Hepatocyte (in vitro differentiated cells): Measurements from ENCODE around the gene QRSL1. TPM values are rescaled to one million over a fixed set of nuclear protein-coding genes. Genes with fewer than 3 reads are reported as not detected.

Source experiments
- DNase-seq: peaks from one replicate; pipeline ENCODE4 v3.0.0-alpha.2; 2016; ENCODE audit warnings: low spot score
- H2AFZ ChIP-seq: fragments of 200-600 bp; sonication (generic); 2 replicates; pipeline ENCODE4 v1.6.0; 2016; ENCODE audit warnings: antibody characterized with exemption, mild to moderate bottlenecking
- H3K27ac ChIP-seq: fragments of 200-600 bp; sonication (generic); 2 replicates; pipeline ENCODE4 v1.5.1; 2016; ENCODE audit warnings: mild to moderate bottlenecking
- H3K27me3 ChIP-seq: fragments of 200-600 bp; sonication (generic); 2 replicates; pipeline ENCODE4 v1.6.1; 2016
- H3K36me3 ChIP-seq: fragments of 200-600 bp; sonication (generic); replicated peaks from 2 replicates; pipeline ENCODE4 v1.5.1; 2016; ENCODE audit warnings: low read depth; ENCODE audit not compliant: insufficient read depth
- H3K4me1 ChIP-seq: fragments of 200-600 bp; sonication (generic); 2 replicates; pipeline ENCODE4 v1.5.1; 2016; ENCODE audit warnings: mild to moderate bottlenecking, moderate library complexity; ENCODE audit not compliant: insufficient read depth
- H3K4me2 ChIP-seq: fragments of 200-600 bp; sonication (generic); 2 replicates; pipeline ENCODE4 v1.6.0; 2016
- H3K4me3 ChIP-seq: fragments of 200-600 bp; sonication (generic); 2 replicates; pipeline ENCODE4 v1.5.1; 2016; ENCODE audit warnings: mild to moderate bottlenecking
- H3K79me2 ChIP-seq: fragments of 200-600 bp; sonication (generic); 2 replicates; pipeline ENCODE4 v1.6.0; 2017; ENCODE audit warnings: mild to moderate bottlenecking
- H3K9me2 ChIP-seq: fragments of 200-600 bp; sonication (generic); replicated peaks from 2 replicates; pipeline ENCODE4 v1.6.0; 2017; ENCODE audit warnings: mild to moderate bottlenecking; ENCODE audit not compliant: insufficient read depth
- H3K9me3 ChIP-seq: fragments of 200-600 bp; sonication (generic); 2 replicates; pipeline ENCODE4 v1.5.1; 2016; ENCODE audit warnings: low read depth, mild to moderate bottlenecking
- H4K20me1 ChIP-seq: fragments of 200-600 bp; sonication (generic); 2 replicates; pipeline ENCODE4 v1.6.0; 2016; ENCODE audit warnings: mild to moderate bottlenecking; ENCODE audit not compliant: insufficient read depth, poor library complexity, severe bottlenecking
- CTCF ChIP-seq: fragments of 200-600 bp; sonication (generic); IDR thresholded peaks from 2 replicates; pipeline ENCODE4 v1.5.1; 2016; ENCODE audit warnings: antibody characterized with exemption, mild to moderate bottlenecking; ENCODE audit not compliant: poor library complexity
- EZH2 ChIP-seq: fragments of 200-600 bp; sonication (generic); IDR thresholded peaks from 2 replicates; pipeline ENCODE4 v1.6.1; 2016; ENCODE audit warnings: antibody characterized with exemption, mild to moderate bottlenecking, borderline replicate concordance
- EZH2phosphoT487 ChIP-seq: fragments of 200-600 bp; sonication (generic); IDR thresholded peaks from one replicate; pipeline ENCODE4 v1.6.1; 2018; ENCODE audit warnings: antibody characterized with exemption, mild to moderate bottlenecking, low read depth, moderate library complexity; ENCODE audit not compliant: unreplicated experiment, severe bottlenecking
- WGBS: methylation state at CpG from one replicate; pipeline ENCODE4 v1.1.6; 2016; ENCODE audit warnings: low lambda C conversion rate; ENCODE audit errors: missing lambda C conversion rate; 5-methylcytosine and 5-hydroxymethylcytosine counted together
- polyA plus RNA-seq: library from polyadenylated mRNA; unstranded; fragments of >200 nt; fragmentation: Nextera tagmentation; extraction: Ambion mirVana; gene quantifications from 2 replicates; pipeline ENCODE4 v1.2.1, GENCODE V29; 2016
- total RNA-seq: library from RNA; depleted of rRNA; stranded (reverse); fragments of >200 nt; gene quantifications from 2 replicates; pipeline ENCODE4 v1.2.3, GENCODE V29; 2014

The QRSL1 gene
- total and polyA plus RNA-seq, 2 experiments from 2014 or later: 9.9 to 13.6 TPM

GRCh38 chr6:106688177-106688951 lies 59.0 kb downstream of the QRSL1 start:
- 85% methylated on average over 6 of the region's 6 CpGs for WGBS
- DNase-seq: no peak
- Histone ChIP-seq H3K4me1 (no peaks in the 10 kb centered on the region), H2AFZ (no peak overlapping the region), H3K9me2 (no peaks in the 10 kb centered on the region), H3K36me3 (no peaks in the 10 kb centered on the region), H4K20me1 (no peaks in the 10 kb centered on the region), H3K27ac (no peak overlapping the region), H3K4me3 (no peak overlapping the region), H3K4me2 (no peak overlapping the region), H3K9me3 (no peaks in the 10 kb centered on the region), H3K79me2 (no peaks in the 10 kb centered on the region), H3K27me3 (no peaks in the 10 kb centered on the region)
- TF ChIP-seq EZH2 (no peak), EZH2phosphoT487 (no peak), CTCF (no peak)

- H3K9me2 ChIP-seq: no peaks in the 10 kb centered on the region
- TF ChIP-seq CTCF (no peak), EZH2 (no peak), EZH2phosphoT487 (no peak)
- H4K20me1 ChIP-seq: no peaks in the 10 kb centered on the region
- no peak overlapping the region for H3K4me3 ChIP-seq
- H3K27ac ChIP-seq: no peak overlapping the region
- H3K9me3 ChIP-seq: no peaks in the 10 kb centered on the region
- DNase-seq: peak; percentile 23
- no peaks in the 10 kb centered on the region for H3K79me2 ChIP-seq
- 45% methylated on average over 6 of the region's 6 CpGs for WGBS
- H3K36me3 ChIP-seq: no peaks in the 10 kb centered on the region
- no peaks in the 10 kb centered on the region for H3K27me3 ChIP-seq
- H3K4me1 ChIP-seq: no peaks in the 10 kb centered on the region
- H2AFZ ChIP-seq: no peak overlapping the region
- H3K4me2 ChIP-seq: no peak overlapping the region
Observed at GRCh38 chr6:106692112-106692818, 62.9 kb downstream of the QRSL1 start.

GRCh38 chr6:106692819-106693208 lies 63.4 kb downstream of the QRSL1 start:
- Histone ChIP-seq H4K20me1 (no peaks in the 10 kb centered on the region), H3K27me3 (no peaks in the 10 kb centered on the region), H3K9me2 (no peaks in the 10 kb centered on the region), H3K4me1 (no peaks in the 10 kb centered on the region), H3K79me2 (no peaks in the 10 kb centered on the region), H3K4me3 (no peak overlapping the region), H3K9me3 (no peaks in the 10 kb centered on the region), H2AFZ (no peak overlapping the region), H3K27ac (no peak overlapping the region), H3K4me2 (no peak overlapping the region), H3K36me3 (no peaks in the 10 kb centered on the region)
- no peak for DNase-seq
- TF ChIP-seq EZH2: no peak
- TF ChIP-seq CTCF: no peak
- no peak for TF ChIP-seq EZH2phosphoT487
- 88% methylated on average over 3 of the region's 3 CpGs for WGBS
